Endothelial cell (in vitro differentiated cells): ENCODE measurements around the gene TMSB4X. TPM values are rescaled to one million over a fixed set of nuclear protein-coding genes. Genes with fewer than 3 reads are reported as not detected.
"Not testable (repeated sequence)": the region's sequence is repeated elsewhere in the genome, so short reads cannot be mapped to it uniquely, and the experiment has no call there.

Experiments
- DNase-seq: peaks from one replicate; pipeline ENCODE4 v3.0.0; 2021; ENCODE audit warnings: low spot score
- H3K27ac Mint-ChIP-seq: one replicate; pipeline ENCODE4 v1.8.0; 2021; ENCODE audit warnings: mixed read lengths, inconsistent platforms; ENCODE audit not compliant: unreplicated experiment
- H3K27me3 Mint-ChIP-seq: one replicate; pipeline ENCODE4 v1.8.0; 2021; ENCODE audit warnings: mild to moderate bottlenecking, moderate library complexity, mixed read lengths, inconsistent platforms; ENCODE audit not compliant: unreplicated experiment
- H3K36me3 Mint-ChIP-seq: one replicate; pipeline ENCODE4 v1.8.0; 2021; ENCODE audit warnings: mild to moderate bottlenecking, low read depth, mixed read lengths, inconsistent platforms; ENCODE audit not compliant: unreplicated experiment
- H3K4me1 Mint-ChIP-seq: one replicate; pipeline ENCODE4 v1.8.0; 2021; ENCODE audit warnings: mild to moderate bottlenecking, mixed read lengths, inconsistent platforms; ENCODE audit not compliant: unreplicated experiment
- H3K4me3 Mint-ChIP-seq: one replicate; pipeline ENCODE4 v1.8.0; 2021; ENCODE audit warnings: mild to moderate bottlenecking, mixed read lengths, inconsistent platforms; ENCODE audit not compliant: unreplicated experiment
- H3K9me3 Mint-ChIP-seq: one replicate; pipeline ENCODE4 v1.8.0; 2021; ENCODE audit warnings: mixed read lengths, inconsistent platforms; ENCODE audit not compliant: unreplicated experiment
- CTCF ChIP-seq: fragments of 200-600 bp; sonication (generic); IDR thresholded peaks from one replicate; pipeline ENCODE4 v1.5.0; 2021; ENCODE audit warnings: antibody characterized with exemption; ENCODE audit not compliant: unreplicated experiment
- total RNA-seq: library from RNA; stranded (reverse); fragmentation: NEBNext Ultra II Directional; extraction: Animal tissue kit (Norgen Biotek cat#: 25700); gene quantifications from one replicate; pipeline ENCODE4 v1.2.1, GENCODE V29; 2021; ENCODE audit not compliant: unreplicated experiment

Gene TMSB4X
- total RNA-seq, 1 donor from 2014 or later: 3,201 TPM

- no peak overlapping the region for H3K27ac Mint-ChIP-seq
- peaks cover 3% of the 10 kb centered on the region for H3K27me3 Mint-ChIP-seq
- no peak for TF ChIP-seq CTCF
- H3K4me1 Mint-ChIP-seq: peaks cover 17% of the 10 kb centered on the region
- no peak for DNase-seq
- H3K4me3 Mint-ChIP-seq: no peak overlapping the region
- peaks cover 17% of the 10 kb centered on the region for H3K36me3 Mint-ChIP-seq
- H3K9me3 Mint-ChIP-seq: no peaks in the 10 kb centered on the region
Measured at GRCh38 chrX:12979026-12979607, 4.2 kb downstream of the TMSB4X start.

- Mint-ChIP-seq H3K27ac (no peak overlapping the region), H3K36me3 (peaks cover 17% of the 10 kb centered on the region), H3K4me3 (no peak overlapping the region), H3K9me3 (no peaks in the 10 kb centered on the region), H3K27me3 (peaks cover 3% of the 10 kb centered on the region), H3K4me1 (peaks cover 17% of the 10 kb centered on the region)
- no peak for TF ChIP-seq CTCF
- DNase-seq: no peak
Measured at GRCh38 chrX:12979616-12980015, 4.7 kb downstream of the TMSB4X start.

GRCh38 chrX:12980039-12980438 lies 5.1 kb downstream of the TMSB4X start:
- H3K36me3 Mint-ChIP-seq: peaks cover 17% of the 10 kb centered on the region
- not testable (repeated sequence) for H3K4me3 Mint-ChIP-seq, H3K27ac Mint-ChIP-seq, H3K27me3 Mint-ChIP-seq, H3K9me3 Mint-ChIP-seq, DNase-seq
- peaks cover 17% of the 10 kb centered on the region for H3K4me1 Mint-ChIP-seq

- Mint-ChIP-seq H3K9me3 (no peaks in the 10 kb centered on the region), H3K27ac (no peak overlapping the region), H3K27me3 (peaks cover 1% of the 10 kb centered on the region), H3K4me3 (no peak overlapping the region), H3K36me3 (peaks cover 16% of the 10 kb centered on the region), H3K4me1 (peaks cover 17% of the 10 kb centered on the region)
- no peak for TF ChIP-seq CTCF
- DNase-seq: no peak
Measured at GRCh38 chrX:12981880-12982279, 7.0 kb downstream of the TMSB4X start.

GRCh38 chrX:12984603-12985319 lies 9.9 kb downstream of the TMSB4X start:
- no peak for TF ChIP-seq CTCF
- peaks cover 9% of the 10 kb centered on the region for H3K4me1 Mint-ChIP-seq
- DNase-seq: no peak
- peaks cover 7% of the 10 kb centered on the region for H3K36me3 Mint-ChIP-seq
- no peak overlapping the region for H3K27ac Mint-ChIP-seq
- H3K4me3 Mint-ChIP-seq: no peak overlapping the region
- H3K9me3 Mint-ChIP-seq: no peaks in the 10 kb centered on the region
- peaks cover 1% of the 10 kb centered on the region for H3K27me3 Mint-ChIP-seq
